ENCODE results near the gene UBE2QL1. TPM values are rescaled to one million over a fixed set of nuclear protein-coding genes. Genes with fewer than 3 reads are reported as not detected.

UBE2QL1 gene
- total RNA-seq, 6 donors from 2014 or later: 0.09 to 0.10 TPM; not detected in 4

GRCh38 chr5:6470672-6471071, 22.0 kb downstream of the UBE2QL1 start:
- H3K4me1 ChIP-seq: no peaks in the 10 kb centered on the region
- H3K9me3 ChIP-seq: peaks cover 0 to 3% (median 0%) of the 10 kb centered on the region in 4 donors
- H3K27me3 ChIP-seq: no peaks in the 10 kb centered on the region
- H3K27ac ChIP-seq: no peak overlapping the region
- 86 to 89% methylated on average over 1 to 4 of the region's 4 CpGs for WGBS, 2 donors
- no peaks in the 10 kb centered on the region for H3K36me3 ChIP-seq
- TF ChIP-seq EP300 (IDR thresholded peaks at IDR 0.05) (no peak), CTCF (IDR thresholded peaks at IDR 0.05) (no peak), POLR2A (IDR thresholded peaks at IDR 0.05) (no peak), POLR2AphosphoS5 (IDR thresholded peaks at IDR 0.05) (no peak)
- ATAC-seq (ENCODE audit: low FRiP score in 2 of 2) (no peak), DNase-seq (no peak)
- H3K4me3 ChIP-seq: no peak overlapping the region

GRCh38 chr5:6471252-6471651, 22.6 kb downstream of the UBE2QL1 start:
- TF ChIP-seq POLR2A (IDR thresholded peaks at IDR 0.05) (no peak), EP300 (IDR thresholded peaks at IDR 0.05) (no peak), POLR2AphosphoS5 (IDR thresholded peaks at IDR 0.05) (no peak)
- DNase-seq (no peak), ATAC-seq (ENCODE audit: low FRiP score in 2 of 2) (no peak)
- Histone ChIP-seq H3K36me3 (no peaks in the 10 kb centered on the region), H3K9me3 (peaks cover 0 to 3% (median 0%) of the 10 kb centered on the region in 4 donors), H3K27me3 (no peaks in the 10 kb centered on the region), H3K4me3 (no peak overlapping the region), H3K4me1 (no peaks in the 10 kb centered on the region), H3K27ac (no peak overlapping the region)
- WGBS, 2 donors: 94 to 100% methylated on average over 1 of the region's 1 CpG

GRCh38 chr5:6472792-6473191, 24.1 kb downstream of the UBE2QL1 start:
- Histone ChIP-seq H3K4me3 (no peak overlapping the region), H3K9me3 (peaks cover 0 to 3% (median 0%) of the 10 kb centered on the region in 4 donors), H3K27ac (no peak overlapping the region), H3K4me1 (no peaks in the 10 kb centered on the region), H3K27me3 (no peaks in the 10 kb centered on the region), H3K36me3 (no peaks in the 10 kb centered on the region)
- no peak for DNase-seq
- TF ChIP-seq POLR2A (IDR thresholded peaks at IDR 0.05) (no peak), CTCF (IDR thresholded peaks at IDR 0.05) (no peak), POLR2AphosphoS5 (IDR thresholded peaks at IDR 0.05) (no peak), EP300 (IDR thresholded peaks at IDR 0.05) (no peak)
- WGBS, 2 donors: 69 to 80% methylated on average over 5 of the region's 5 CpGs
- no peak for ATAC-seq (ENCODE audit: low FRiP score in 2 of 2)

GRCh38 chr5:6473284-6473683, 24.6 kb downstream of the UBE2QL1 start:
- WGBS, 2 donors: 76 to 89% methylated on average over 5 to 6 of the region's 6 CpGs
- Histone ChIP-seq H3K36me3 (no peaks in the 10 kb centered on the region), H3K27ac (no peak overlapping the region), H3K4me3 (no peak overlapping the region), H3K4me1 (no peaks in the 10 kb centered on the region), H3K9me3 (peaks cover 0 to 3% (median 0%) of the 10 kb centered on the region in 4 donors), H3K27me3 (no peaks in the 10 kb centered on the region)
- ATAC-seq (ENCODE audit: low FRiP score in 2 of 2) (no peak), DNase-seq (no peak)
- TF ChIP-seq CTCF (IDR thresholded peaks at IDR 0.05) (no peak), EP300 (IDR thresholded peaks at IDR 0.05) (no peak), POLR2A (IDR thresholded peaks at IDR 0.05) (no peak), POLR2AphosphoS5 (IDR thresholded peaks at IDR 0.05) (no peak)

- no peak overlapping the region for H3K27ac ChIP-seq
- H3K36me3 ChIP-seq: no peaks in the 10 kb centered on the region
- ATAC-seq (ENCODE audit: low FRiP score in 2 of 2): no peak
- no peaks in the 10 kb centered on the region for H3K27me3 ChIP-seq
- TF ChIP-seq POLR2A (IDR thresholded peaks at IDR 0.05) (no peak), CTCF (IDR thresholded peaks at IDR 0.05) (no peak), POLR2AphosphoS5 (IDR thresholded peaks at IDR 0.05) (no peak), EP300 (IDR thresholded peaks at IDR 0.05) (no peak)
- 35 to 39% methylated on average over 9 of the region's 9 CpGs for WGBS, 2 donors
- H3K9me3 ChIP-seq: peaks cover 0 to 3% (median 0%) of the 10 kb centered on the region in 4 donors
- no peak for DNase-seq
- H3K4me3 ChIP-seq: no peak overlapping the region
- H3K4me1 ChIP-seq: no peaks in the 10 kb centered on the region
These were observed 27.1 kb downstream of the UBE2QL1 start for GRCh38 chr5:6475626-6476312.
